GM23338 (cell line): ENCODE measurements around the gene PSEN2.

Source experiments
- CREB1 ChIP-seq: fragments of 250-450 bp; sonication (Bioruptor Pico); IDR thresholded peaks from 2 replicates; pipeline ENCODE4 v1.5.0; 2020; ENCODE audit warnings: low read depth, mild to moderate bottlenecking, moderate library complexity
- CTCF ChIP-seq, 2 experiments: fragments of 200-600 bp in 1 of 2; sonication (generic) in 1 of 2; conservative IDR thresholded peaks; 2 replicates each; pipeline versions ENCODE4 v1.5.1 to v1.6.1; 2016 to 2017; ENCODE audit warnings: antibody characterized with exemption in 2 of 2, low read depth in 2 of 2, mild to moderate bottlenecking in 2 of 2, moderate library complexity in 1 of 2
- POLR2AphosphoS5 ChIP-seq: IDR thresholded peaks from 2 replicates; pipeline ENCODE4 v1.6.1; 2016; ENCODE audit warnings: antibody characterized with exemption, low read depth

- TF ChIP-seq CTCF (conservative IDR thresholded peaks at IDR 0.05; ENCODE audit: low read depth in 2 of 2): no peak
- no peak for TF ChIP-seq CREB1 (CRISPR knock-in tag)
- TF ChIP-seq POLR2AphosphoS5: no peak
Measured at GRCh38 chr1:226882187-226882586, 11.8 kb downstream of the PSEN2 start.
